K562 (cell line): Measurements from ENCODE around the gene XAB2. TPM values are rescaled to one million over a fixed set of nuclear protein-coding genes. Genes with fewer than 3 reads are reported as not detected.

Experiments used
- ATAC-seq: fragments of 200-7000 bp; cut with Tn5 transposase; 3 replicates; pipeline ENCODE4 v1.9.1; 2020; ENCODE audit warnings: moderate library complexity
- BruUV-seq: library from RNA; stranded (reverse); fragments of 400-500 nt; replicated peaks from 2 replicates; lab custom pipeline; 2021; lab: Mats Ljungman, UMichigan
- CTCF ChIA-PET: fragments of 300-600 bp; formaldehyde crosslinking; extraction: SDS; loops from one replicate; lab custom pipeline; 2021; ENCODE audit warnings: low intra/inter-chr PET ratio; lab: Yijun Ruan, JAX
- POLR2A ChIA-PET: fragments of 300-600, 350-650 bp; sonication (Branson Sonifier 250); formaldehyde crosslinking; extraction: SDS; loops from one replicate; lab custom pipeline; 2021; ENCODE audit warnings: antibody characterized with exemption, inconsistent platforms; lab: Yijun Ruan, JAX
- DNase-seq, 4 experiments: peaks; one replicate each; pipeline versions ENCODE4 v3.0.0 to v3.0.0-alpha.2; 2011 to 2018; ENCODE audit warnings: low spot score in 3 of 4, mixed read lengths in 3 of 4; ENCODE audit errors: extremely low read depth in 1 of 4
- FAIRE-seq: peaks from 2 replicates; lab custom pipeline; 2011; peaks lifted over from hg19 to GRCh38; lab: Jason Lieb, UNC
- H2AFZ ChIP-seq: 2 replicates; pipeline ENCODE4 v1.6.0; 2011; ENCODE audit warnings: low read depth, low read length, control low read depth, inconsistent platforms
- H3K27ac ChIP-seq: fragments of 200-600 bp; 3 replicates; pipeline ENCODE4 v1.8.0; 2011; ENCODE audit warnings: low read depth, mild to moderate bottlenecking, control low read depth, inconsistent platforms, low read length, moderate library complexity, mixed read lengths; ENCODE audit errors: extremely low read depth
- H3K27me3 ChIP-seq, 2 experiments: fragments of 300-600 bp in 1 of 2; 2 replicates in 1 of 2; 3 replicates in 1 of 2; pipeline versions ENCODE4 v1.6.0 to v1.8.0; 2011; ENCODE audit warnings: inconsistent platforms in 2 of 2, low read length in 2 of 2, mild to moderate bottlenecking in 1 of 2, mixed read lengths in 1 of 2, moderate library complexity in 1 of 2; ENCODE audit not compliant: control insufficient read depth in 2 of 2, insufficient read depth in 2 of 2
- H3K36me3 ChIP-seq: fragments of 300-600 bp; 3 replicates; pipeline ENCODE4 v1.8.0; 2011; ENCODE audit warnings: mild to moderate bottlenecking, low read length, inconsistent platforms; ENCODE audit not compliant: control insufficient read depth, insufficient read depth
- H3K4me1 ChIP-seq, 2 experiments: fragments of 200-600 bp in 1 of 2; replicated peaks in 1 of 2; 2 replicates in 1 of 2; 3 replicates in 1 of 2; pipeline versions ENCODE4 v1.5.1 to v1.8.0; 2011; ENCODE audit warnings: inconsistent platforms in 2 of 2, low read length in 2 of 2, mild to moderate bottlenecking in 1 of 2, mixed read lengths in 1 of 2, moderate library complexity in 1 of 2; ENCODE audit not compliant: control insufficient read depth in 2 of 2, insufficient read depth in 2 of 2
- H3K4me2 ChIP-seq: 2 replicates; pipeline ENCODE4 v1.6.1; 2011; ENCODE audit warnings: low read length, control low read depth, inconsistent platforms, mixed read lengths; ENCODE audit not compliant: insufficient read depth
- H3K4me3 ChIP-seq: fragments of 200-600 bp; sonication (generic), shearing (Covaris generic); 2 replicates; pipeline ENCODE4 v1.5.1; 2016; ENCODE audit warnings: control low read depth, inconsistent platforms
- H3K79me2 ChIP-seq: fragments of 200-600 bp; 3 replicates; pipeline ENCODE4 v1.8.0; 2011; ENCODE audit warnings: low read length, inconsistent platforms; ENCODE audit not compliant: control insufficient read depth, insufficient read depth
- H3K9ac ChIP-seq, 2 experiments: 2 replicates each; pipeline versions ENCODE4 v1.6.0 to v1.6.1; 2011; ENCODE audit warnings: low read depth in 2 of 2, low read length in 2 of 2, control low read depth in 1 of 2, inconsistent platforms in 1 of 2, mild to moderate bottlenecking in 1 of 2, mixed read lengths in 1 of 2; ENCODE audit not compliant: insufficient read depth in 1 of 2
- H3K9me1 ChIP-seq: one replicate; pipeline ENCODE4 v1.6.0; 2011; ENCODE audit warnings: inconsistent platforms, mild to moderate bottlenecking, low read length, moderate library complexity; ENCODE audit not compliant: control insufficient read depth, insufficient read depth
- H3K9me3 ChIP-seq: replicated peaks from 2 replicates; pipeline ENCODE4 v1.5.1; 2011; ENCODE audit warnings: low read depth, low read length, inconsistent platforms; ENCODE audit not compliant: control insufficient read depth, insufficient read depth
- H4K20me1 ChIP-seq: replicated peaks from 2 replicates; pipeline ENCODE4 v1.6.1; 2011; ENCODE audit warnings: low read length, inconsistent platforms, mixed read lengths; ENCODE audit not compliant: control insufficient read depth, insufficient read depth
- CEBPZ ChIP-seq: fragments of 150-350 bp; IDR thresholded peaks from 2 replicates; pipeline ENCODE4 v1.6.1; 2014; ENCODE audit warnings: low read depth, mild to moderate bottlenecking, low read length, borderline replicate concordance
- DNMT1 ChIP-seq: fragments of 450-650 bp; IDR thresholded peaks from 2 replicates; pipeline ENCODE4 v1.6.1; 2016; ENCODE audit warnings: antibody characterized with exemption, mild to moderate bottlenecking
- EHMT2 ChIP-seq: fragments of 450-650 bp; IDR thresholded peaks from 2 replicates; pipeline ENCODE4 v1.6.1; 2018; ENCODE audit warnings: antibody characterized with exemption
- FOXA1 ChIP-seq: fragments of 450-650 bp; IDR thresholded peaks from 2 replicates; pipeline ENCODE4 v1.6.1; 2016; ENCODE audit warnings: mild to moderate bottlenecking, borderline replicate concordance
- HMG20A ChIP-seq: fragments of 450-650 bp; formaldehyde crosslinking; conservative IDR thresholded peaks from 2 replicates; pipeline ENCODE4 v1.4.0; 2020; ENCODE audit warnings: mild to moderate bottlenecking, mixed read lengths
- RBM34 ChIP-seq: fragments of 200-400 bp; formaldehyde crosslinking; IDR thresholded peaks from 2 replicates; pipeline ENCODE4 v1.6.1; 2018; ENCODE audit warnings: low read length, borderline replicate concordance; ENCODE audit not compliant: insufficient read depth
- SMAD2 ChIP-seq: fragments of 150-350 bp; IDR thresholded peaks from 2 replicates; pipeline ENCODE4 v1.6.1; 2014; ENCODE audit warnings: low read depth, mild to moderate bottlenecking, low read length
- SMARCE1 ChIP-seq: fragments of 450-650 bp; IDR thresholded peaks from 2 replicates; pipeline ENCODE4 v1.7.1; 2016; ENCODE audit warnings: mild to moderate bottlenecking
- SRSF7 ChIP-seq: fragments of 200-400 bp; formaldehyde crosslinking; optimal IDR thresholded peaks from 2 replicates; pipeline ENCODE3; 2017; ENCODE audit warnings: mild to moderate bottlenecking, low read depth, low read length
- THAP12 ChIP-seq: fragments of 250-450 bp; sonication (Bioruptor Pico); IDR thresholded peaks from 2 replicates; pipeline ENCODE4 v1.9.0; 2021; ENCODE audit warnings: mild to moderate bottlenecking, inconsistent platforms
- XRCC4 ChIP-seq: IDR thresholded peaks from one replicate; pipeline ENCODE4 v1.6.1; 2011; ENCODE audit not compliant: insufficient read depth, insufficient read length; ENCODE audit errors: extremely low read depth
- ZNF224 ChIP-seq: sonication (generic); formaldehyde crosslinking; IDR thresholded peaks from 2 replicates; pipeline ENCODE4 v1.8.0; 2022; ENCODE audit warnings: mild to moderate bottlenecking, missing genetic modification reagents
- ZNF76 ChIP-seq: fragments of 250-450 bp; sonication (Bioruptor Pico); IDR thresholded peaks from 2 replicates; pipeline ENCODE4 v1.4.0; 2020; ENCODE audit warnings: mild to moderate bottlenecking, moderate library complexity, borderline replicate concordance
- ZNF780A ChIP-seq: fragments of 250-450 bp; sonication (Bioruptor Pico); IDR thresholded peaks from 2 replicates; pipeline ENCODE4 v1.5.0; 2021; ENCODE audit warnings: mild to moderate bottlenecking
- WGBS: fragments of 100-300 bp; shearing (Covaris generic); methylation state at CpG from one replicate; pipeline ENCODE4 v1.1.6; 2016; ENCODE audit warnings: low coverage, mixed read lengths; ENCODE audit not compliant: insufficient coverage; ENCODE audit errors: missing lambda C conversion rate; 5-methylcytosine and 5-hydroxymethylcytosine counted together
- in situ Hi-C: fragments of 300-500 bp; cut with MboI; formaldehyde crosslinking; loops from 4 replicates; pipeline ENCODE4 v1.15.0; 2018; ENCODE audit warnings: inconsistent platforms, mixed read lengths
- intact Hi-C: fragments of 100-400 bp; cut with micrococcal nuclease; formaldehyde crosslinking; loops from 2 replicates; pipeline ENCODE4 v1.14.2; 2022
- polyA plus RNA-seq, 8 experiments: library from polyadenylated mRNA; depleted of rRNA in 4 of 8; stranded (reverse) in 5 of 8; unstranded in 3 of 8; fragments of >200 nt; fragmentation: Nextera tagmentation in 2 of 8; fragmentation: Illumina TruSeq in 1 of 8; extraction: Ambion mirVana in 2 of 8; extraction: Trizol in 1 of 8; gene quantifications; 2 replicates each; pipeline versions ENCODE4 v1.2.1 to v1.2.3, GENCODE V29; 2011 to 2014; ENCODE audit warnings: inconsistent platforms in 1 of 8, missing spikeins in 1 of 8
- total RNA-seq, 7 experiments: library from RNA; depleted of rRNA in 6 of 7; stranded (reverse); fragments of >200 nt in 6 of 7; fragmentation: Illumina TruSeq in 2 of 7; extraction: Trizol in 2 of 7; gene quantifications; 2 replicates each; pipeline versions ENCODE4 v1.2.1 to v1.2.3, GENCODE V29; 2011 to 2021; ENCODE audit warnings: low replicate concordance in 1 of 7

The XAB2 gene
- total and polyA plus RNA-seq, 9 of the 15 experiments (the other 6 are each of a cell fraction or from before 2014, with no cell fraction given): 0.21 to 58.3 (median 20.0) TPM

- intact Hi-C loops (no loop called here), in situ Hi-C loops (no loop called here)
- H3K9me3 ChIP-seq: no peaks in the 10 kb centered on the region
- no peak overlapping the region for H3K4me2 ChIP-seq
- POLR2A ChIA-PET: no interaction called here
- no peak overlapping the region for H3K4me3 ChIP-seq
- no TSS peak for BruUV-seq
- CTCF ChIA-PET: no interaction called here
- no peaks in the 10 kb centered on the region for H4K20me1 ChIP-seq
- no peak for FAIRE-seq
- H3K27ac ChIP-seq: no peak overlapping the region
- H2AFZ ChIP-seq: no peak overlapping the region
- H3K9ac ChIP-seq: no peak overlapping the region
- H3K4me1 ChIP-seq: peaks cover 3 to 8% of the 10 kb centered on the region in 2 experiments; a peak in 2 of 5 replicates
- H3K9me1 ChIP-seq: no peaks in the 10 kb centered on the region
- ATAC-seq: no peak
- no peak for DNase-seq
- H3K79me2 ChIP-seq: no peaks in the 10 kb centered on the region
- H3K27me3 ChIP-seq: peaks cover 6 to 35% of the 10 kb centered on the region in 2 experiments
- no peaks in the 10 kb centered on the region for H3K36me3 ChIP-seq
- WGBS: 10% methylated on average over 6 of the region's 6 CpGs
- TF ChIP-seq RBM34 (no peak), ZNF76 (CRISPR knock-in tag) (no peak), XRCC4 (no peak), SMAD2 (no peak), SRSF7 (no peak), CEBPZ (no peak), ZNF780A (CRISPR knock-in tag) (no peak), EHMT2 (no peak), HMG20A (CRISPR knock-in tag) (no peak), DNMT1 (no peak), FOXA1 (no peak), THAP12 (CRISPR knock-in tag) (no peak), SMARCE1 (no peak), ZNF224 (CRISPR knock-in tag) (no peak)
Observed at GRCh38 chr19:7578127-7578526, 51.2 kb downstream of the XAB2 start.
